Measurements from ENCODE around the gene PAK6. TPM values are rescaled to one million over a fixed set of nuclear protein-coding genes. Genes with fewer than 3 reads are reported as not detected.

PAK6 gene
- total and polyA plus RNA-seq, 4 experiments from 2014 or later: 0.53 to 1.7 (median 0.67) TPM; not detected in 1

GRCh38 chr15:40322531-40323238 lies 83.8 kb downstream of the PAK6 start:
- Mint-ChIP-seq H3K27me3 (peaks cover 0 to 7% of the 10 kb centered on the region in 2 donors), H3K27ac (peak overlapping the region; percentile 15 to 93 (median 77)), H3K9me3 (no peaks in the 10 kb centered on the region), H3K4me3 (peak overlapping the region; percentile 79 to 89 (median 85)), H3K36me3 (no peaks in the 10 kb centered on the region), H3K4me1 (peaks cover 16 to 35% (median 24%) of the 10 kb centered on the region in 4 donors)
- no peak for DNase-seq
- H3K4me1 ChIP-seq (ENCODE audit: insufficient read depth, low read length): peaks cover 22% of the 10 kb centered on the region
- peak overlapping the region; percentile 29 for H3K27ac ChIP-seq (ENCODE audit: low read depth, low read length)
- H3K9me3 ChIP-seq (ENCODE audit: control insufficient read depth in 1 of 2, low read length in 2 of 2): no peaks in the 10 kb centered on the region
- ChIA-PET POLR2A (ENCODE audit: partially characterized antibody) (interaction anchor here (0.6 to 8.8 kb wide), 11 partner anchors 9 to 283 kb away, joined by 3 to 90 read pairs (median 4); partner anchors contain the start of genes DISP2, IVD, PLCB2 and SRP14), CTCF (ENCODE audit: partially characterized antibody) (interaction anchor here (0.8 to 23.8 kb wide), 12 partner anchors 8 to 164 kb away, joined by 3 to 634 read pairs (median 6); partner anchors contain the start of genes CCDC9B and PLCB2)
- no peaks in the 10 kb centered on the region for H3K36me3 ChIP-seq (ENCODE audit: insufficient read depth, low read length)
- H3K4me3 ChIP-seq (ENCODE audit: low read length in 2 of 2): peak overlapping the region in 1 of 2 donors; percentile 56
- intact Hi-C loops (cut with micrococcal nuclease): loop anchor here (1.0 to 5.0 kb wide), 5 partner anchors 14 to 910 kb away; partner anchors contain the start of genes ANKRD63, CHP1, DNAJC17 and EXD1
- H3K27me3 ChIP-seq (ENCODE audit: insufficient read depth, low read length): no peaks in the 10 kb centered on the region

- H3K4me1 Mint-ChIP-seq: peaks cover 16 to 35% (median 25%) of the 10 kb centered on the region in 4 donors
- Histone ChIP-seq H3K9me3 (ENCODE audit: control insufficient read depth in 1 of 2, low read length in 2 of 2) (no peaks in the 10 kb centered on the region), H3K27ac (ENCODE audit: low read depth, low read length) (peak within 1 kb of the TSS; percentile 29), H3K4me1 (ENCODE audit: insufficient read depth, low read length) (peaks cover 22% of the 10 kb centered on the region), H3K27me3 (ENCODE audit: insufficient read depth, low read length) (no peaks in the 10 kb centered on the region), H3K36me3 (ENCODE audit: insufficient read depth, low read length) (no peaks in the 10 kb centered on the region), H3K4me3 (ENCODE audit: low read length in 2 of 2) (peak within 1 kb of the TSS in 1 of 2 donors; percentile 56)
- CTCF ChIA-PET (ENCODE audit: partially characterized antibody): interaction anchor here (0.8 to 23.8 kb wide), 12 partner anchors 9 to 165 kb away, joined by 3 to 634 read pairs (median 6); partner anchors contain the start of genes CCDC9B and PLCB2
- intact Hi-C loops (cut with micrococcal nuclease): loop anchor here (1.0 to 5.0 kb wide), 5 partner anchors 15 to 909 kb away; partner anchors contain the start of genes ANKRD63, CHP1, DNAJC17 and EXD1
- peaks cover 0 to 7% of the 10 kb centered on the region in 2 donors for H3K27me3 Mint-ChIP-seq
- no peaks in the 10 kb centered on the region for H3K36me3 Mint-ChIP-seq
- peak within 1 kb of the TSS; percentile 79 to 89 (median 86) for H3K4me3 Mint-ChIP-seq
- peak; percentile 88 to 90 (median 89) for DNase-seq
- no peaks in the 10 kb centered on the region for H3K9me3 Mint-ChIP-seq
- POLR2A ChIA-PET (ENCODE audit: partially characterized antibody): interaction anchor here (0.6 to 8.8 kb wide), 11 partner anchors 9 to 284 kb away, joined by 3 to 90 read pairs (median 4); partner anchors contain the start of genes DISP2, IVD, PLCB2 and SRP14
- peak within 1 kb of the TSS; percentile 36 to 93 (median 88) for H3K27ac Mint-ChIP-seq
Observed at GRCh38 chr15:40323239-40323952, 84.5 kb downstream of the PAK6 start, which contains the start of gene INAFM2. TSS of gene INAFM2 (plus strand) at chr15:40323692. CDS start at chr15:40324056, 364 bp downstream.

GRCh38 chr15:40323953-40324937 lies 85.4 kb downstream of the PAK6 start:
- peak overlapping the region; percentile 78 to 88 (median 84) for H3K4me3 Mint-ChIP-seq
- H3K4me1 ChIP-seq (ENCODE audit: insufficient read depth, low read length): peaks cover 22% of the 10 kb centered on the region
- no peaks in the 10 kb centered on the region for H3K9me3 ChIP-seq (ENCODE audit: control insufficient read depth in 1 of 2, low read length in 2 of 2)
- H3K27me3 ChIP-seq (ENCODE audit: insufficient read depth, low read length): no peaks in the 10 kb centered on the region
- peak in 2 of 5 donors; percentile 16 to 25 for DNase-seq
- intact Hi-C loops (cut with micrococcal nuclease): loop anchor here (1.0 to 5.0 kb wide), 5 partner anchors 16 to 908 kb away; partner anchors contain the start of genes ANKRD63, CHP1, DNAJC17 and EXD1
- CTCF ChIA-PET (ENCODE audit: partially characterized antibody): interaction anchor here (1.0 to 23.8 kb wide), 9 partner anchors 11 to 98 kb away, joined by 3 to 634 read pairs (median 31); partner anchors contain the start of genes CCDC9B, INAFM2 and PLCB2
- peak overlapping the region in 3 of 7 donors; percentile 41 to 84 (median 78) for H3K27ac Mint-ChIP-seq
- H3K36me3 ChIP-seq (ENCODE audit: insufficient read depth, low read length): no peaks in the 10 kb centered on the region
- peaks cover 16 to 35% (median 25%) of the 10 kb centered on the region in 4 donors for H3K4me1 Mint-ChIP-seq
- H3K4me3 ChIP-seq (ENCODE audit: low read length in 2 of 2): peak overlapping the region in 1 of 2 donors; percentile 41
- H3K27me3 Mint-ChIP-seq: peaks cover 0 to 7% of the 10 kb centered on the region in 2 donors
- POLR2A ChIA-PET (ENCODE audit: partially characterized antibody): interaction anchor here (0.8 to 8.8 kb wide), 5 partner anchors 10 to 115 kb away, joined by 3 to 90 read pairs (median 6); partner anchors contain the start of gene PLCB2
- no peaks in the 10 kb centered on the region for H3K36me3 Mint-ChIP-seq
- H3K27ac ChIP-seq (ENCODE audit: low read depth, low read length): no peak overlapping the region
- H3K9me3 Mint-ChIP-seq: no peaks in the 10 kb centered on the region

- Histone ChIP-seq H3K27me3 (ENCODE audit: insufficient read depth, low read length) (no peaks in the 10 kb centered on the region), H3K4me3 (ENCODE audit: low read length in 2 of 2) (peak overlapping the region in 1 of 2 donors; percentile 41), H3K36me3 (ENCODE audit: insufficient read depth, low read length) (no peaks in the 10 kb centered on the region), H3K9me3 (ENCODE audit: control insufficient read depth in 1 of 2, low read length in 2 of 2) (no peaks in the 10 kb centered on the region), H3K4me1 (ENCODE audit: insufficient read depth, low read length) (peaks cover 22% of the 10 kb centered on the region), H3K27ac (ENCODE audit: low read depth, low read length) (no peak overlapping the region)
- H3K4me1 Mint-ChIP-seq: peaks cover 16 to 35% (median 25%) of the 10 kb centered on the region in 4 donors
- no peaks in the 10 kb centered on the region for H3K36me3 Mint-ChIP-seq
- peaks cover 0 to under 1% of the 10 kb centered on the region in 2 donors for H3K27me3 Mint-ChIP-seq
- H3K27ac Mint-ChIP-seq: peak overlapping the region in 2 of 7 donors; percentile 1 to 84
- H3K4me3 Mint-ChIP-seq: peak overlapping the region; percentile 78 to 88 (median 84)
- no peak for DNase-seq
- ChIA-PET POLR2A (ENCODE audit: partially characterized antibody) (interaction anchor here (0.8 to 5.4 kb wide), 3 partner anchors 9 to 17 kb away, joined by 3 to 44 read pairs (median 3); partner anchors contain the start of gene PLCB2), CTCF (ENCODE audit: partially characterized antibody) (interaction anchor here (1.0 to 21.4 kb wide), 7 partner anchors 12 to 107 kb away, joined by 3 to 634 read pairs (median 8); partner anchors contain the start of genes INAFM2 and PLCB2)
- no peaks in the 10 kb centered on the region for H3K9me3 Mint-ChIP-seq
- intact Hi-C loops (cut with micrococcal nuclease): no loop called here
Observed at GRCh38 chr15:40325188-40325587, 86.3 kb downstream of the PAK6 start.

- ChIA-PET POLR2A (ENCODE audit: partially characterized antibody) (interaction anchor here (0.9 to 5.4 kb wide), 2 partner anchors 9 to 18 kb away, joined by 3 to 44 read pairs; partner anchors contain the start of gene PLCB2), CTCF (ENCODE audit: partially characterized antibody) (interaction anchor here (1.2 to 21.4 kb wide), 6 partner anchors 12 to 108 kb away, joined by 3 to 634 read pairs (median 16); partner anchors contain the start of genes INAFM2 and PLCB2)
- peaks cover 16 to 35% (median 25%) of the 10 kb centered on the region in 4 donors for H3K4me1 Mint-ChIP-seq
Observed at GRCh38 chr15:40325700-40326099, 86.8 kb downstream of the PAK6 start.

More at GRCh38 chr15:40325700-40326099, 86.8 kb downstream of the PAK6 start:
- Histone ChIP-seq H3K27me3 (ENCODE audit: insufficient read depth, low read length) (no peaks in the 10 kb centered on the region), H3K36me3 (ENCODE audit: insufficient read depth, low read length) (no peaks in the 10 kb centered on the region), H3K4me1 (ENCODE audit: insufficient read depth, low read length) (peaks cover 22% of the 10 kb centered on the region), H3K27ac (ENCODE audit: low read depth, low read length) (no peak overlapping the region), H3K4me3 (ENCODE audit: low read length in 2 of 2) (no peak overlapping the region), H3K9me3 (ENCODE audit: control insufficient read depth in 1 of 2, low read length in 2 of 2) (no peaks in the 10 kb centered on the region)
- Mint-ChIP-seq H3K4me3 (peak overlapping the region in 6 of 8 donors; percentile 8 to 88 (median 26)), H3K36me3 (no peaks in the 10 kb centered on the region), H3K27me3 (no peaks in the 10 kb centered on the region), H3K9me3 (no peaks in the 10 kb centered on the region), H3K27ac (peak overlapping the region in 1 of 7 donors; percentile 84)
- DNase-seq: no peak
- intact Hi-C loops (cut with micrococcal nuclease): no loop called here

Measured in CD4-positive, alpha-beta memory T cell (primary cell).